Stomach (tissue), 9 donors: ENCODE results near the gene TMEM44. TPM values are rescaled to one million over a fixed set of nuclear protein-coding genes. Genes with fewer than 3 reads are reported as not detected.

ENCODE experiments used
- DNase-seq, 2 donors: peaks; one replicate each; pipeline versions ENCODE4 v3.0.0 to v3.0.0-alpha.2; 2013 to 2019
- H3K27ac ChIP-seq, 5 donors: fragments of 200-600 bp in 4 of 5; sonication (generic) in 4 of 5; one replicate each; pipeline ENCODE4 v1.5.1; 2013 to 2019; ENCODE audit warnings: mild to moderate bottlenecking in 1 of 5, moderate library complexity in 1 of 5
- H3K27me3 ChIP-seq, 3 donors: fragments of 200-600 bp; sonication (generic); one replicate each; pipeline ENCODE4 v1.5.1; 2017 to 2019; ENCODE audit warnings: mixed run types in 1 of 3
- H3K36me3 ChIP-seq, 4 donors: fragments of 200-600 bp; sonication (generic); 1 replicate in 3 of 4; 2 replicates in 1 of 4; pipeline ENCODE4 v1.5.1; 2016 to 2019
- H3K4me1 ChIP-seq, 4 donors: fragments of 200-600 bp; sonication (generic); one replicate each; pipeline ENCODE4 v1.5.1; 2016 to 2019
- H3K4me3 ChIP-seq, 4 donors: fragments of 200-600 bp; sonication (generic) in 3 of 4; one replicate each; pipeline ENCODE4 v1.5.1; 2016 to 2019; ENCODE audit warnings: mild to moderate bottlenecking in 1 of 4
- H3K9me3 ChIP-seq, 4 donors: fragments of 200-600 bp; sonication (generic); one replicate each; pipeline ENCODE4 v1.5.1; 2016 to 2019
- EP300 ChIP-seq: sonication (generic); formaldehyde crosslinking; IDR thresholded peaks from one replicate; pipeline ENCODE4 v1.6.1; 2017; ENCODE audit warnings: antibody characterized with exemption
- POLR2A ChIP-seq, 4 donors: fragments of 450-650 bp; IDR thresholded peaks; one replicate each; pipeline ENCODE4 v1.6.1; 2016; ENCODE audit warnings: antibody characterized with exemption in 4 of 4, control low read depth in 2 of 4, mild to moderate bottlenecking in 1 of 4, moderate library complexity in 1 of 4
- POLR2AphosphoS5 ChIP-seq, 3 donors: sonication (generic); formaldehyde crosslinking; IDR thresholded peaks; one replicate each; pipeline ENCODE4 v1.6.1; 2016; ENCODE audit warnings: antibody characterized with exemption in 3 of 3
- WGBS, 5 donors: extraction: QIAGEN DNeasy Blood & Tissue Kit in 3 of 5; methylation state at CpG; one replicate each; pipeline versions ENCODE4 v1.1.5 to v1.1.7; 2013 to 2018; 5-methylcytosine and 5-hydroxymethylcytosine counted together
- intact Hi-C: fragments of 100-400 bp; cut with DNase I; formaldehyde crosslinking; loops from one replicate; pipeline ENCODE4 v1.15.1; 2023; ENCODE audit warnings: low total_unique reads
- polyA plus RNA-seq, 3 donors: library from polyadenylated mRNA; stranded (reverse); fragments of 200-250 nt; gene quantifications; one replicate each; pipeline ENCODE4 v1.2.3, GENCODE V29; 2013
- total RNA-seq, 5 donors: library from RNA; depleted of rRNA; stranded (reverse); fragments of >200 nt; gene quantifications; one replicate each; pipeline versions ENCODE4 v1.1.0 to v1.2.3, GENCODE V29; 2014 to 2016
- TF ChIP-seq, protein P1 (sequence below), 7 experiments: fragments of 450-650 bp in 4 of 7; fragments of 200-600 bp in 3 of 7; sonication (generic) in 3 of 7; IDR thresholded peaks; one replicate each; pipeline ENCODE4 v1.5.1; 2016 to 2019; ENCODE audit warnings: antibody characterized with exemption in 7 of 7, control low read depth in 2 of 7, mild to moderate bottlenecking in 1 of 7
- donor health status: healthy with polysubstance abuse.
- donor health status: Bipolar disorder and iron deficiency.
- donor health status: healthy.

TMEM44 gene
- total and polyA plus RNA-seq, 8 donors, result 4.4 to 352 (median 9.4) TPM; not detected in 1

DNA sequence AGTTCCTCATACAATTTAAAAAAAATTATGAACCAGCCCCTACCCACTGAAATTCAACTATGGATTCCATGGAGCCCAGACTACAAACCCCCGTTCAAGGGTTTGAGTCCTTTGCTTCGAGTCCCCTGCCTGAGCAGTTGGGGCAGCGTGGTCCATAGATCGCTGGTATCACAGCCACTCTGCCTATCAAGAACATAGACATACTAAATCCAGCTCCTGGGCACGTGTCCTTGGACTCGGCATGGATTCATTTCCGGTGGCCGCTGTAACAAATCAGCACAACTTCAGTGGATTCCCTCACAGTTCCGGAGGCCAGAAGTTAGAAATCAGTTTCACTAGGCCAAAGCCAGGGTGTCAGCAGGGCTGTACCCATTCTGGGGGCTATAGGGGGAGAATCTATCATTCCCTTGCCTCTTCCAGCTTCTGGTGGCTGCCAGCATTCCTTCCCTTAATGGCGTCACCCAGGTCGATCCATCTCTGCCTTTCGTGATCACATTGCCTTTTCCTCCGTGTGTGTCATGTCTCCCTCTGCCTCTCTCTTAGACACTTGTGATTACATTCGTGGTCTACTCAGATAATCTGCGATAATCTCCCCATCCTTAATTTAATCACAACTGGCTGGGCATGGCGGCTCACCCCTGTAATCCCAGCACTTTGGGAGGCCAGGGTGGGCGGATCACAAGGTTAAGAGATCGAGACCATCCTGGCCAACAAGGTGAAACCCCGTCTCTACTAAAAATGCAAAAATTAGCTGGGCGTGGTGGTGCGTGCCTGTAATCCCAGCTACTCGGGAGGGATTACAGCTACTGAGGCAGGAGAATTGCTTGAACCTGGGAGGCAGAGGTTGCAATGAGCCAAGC, 4.6 kb upstream of the TMEM44 start:
- Histone ChIP-seq H3K4me1 (peaks cover 0 to 9% (median 3%) of the 10 kb centered on the region in 4 donors), H3K9me3 (no peaks in the 10 kb centered on the region), H3K27me3 (no peaks in the 10 kb centered on the region), H3K4me3 (no peak overlapping the region), H3K36me3 (peaks cover 12 to 32% (median 30%) of the 10 kb centered on the region in 4 donors), H3K27ac (no peak overlapping the region)
- TF ChIP-seq, protein P1, sequence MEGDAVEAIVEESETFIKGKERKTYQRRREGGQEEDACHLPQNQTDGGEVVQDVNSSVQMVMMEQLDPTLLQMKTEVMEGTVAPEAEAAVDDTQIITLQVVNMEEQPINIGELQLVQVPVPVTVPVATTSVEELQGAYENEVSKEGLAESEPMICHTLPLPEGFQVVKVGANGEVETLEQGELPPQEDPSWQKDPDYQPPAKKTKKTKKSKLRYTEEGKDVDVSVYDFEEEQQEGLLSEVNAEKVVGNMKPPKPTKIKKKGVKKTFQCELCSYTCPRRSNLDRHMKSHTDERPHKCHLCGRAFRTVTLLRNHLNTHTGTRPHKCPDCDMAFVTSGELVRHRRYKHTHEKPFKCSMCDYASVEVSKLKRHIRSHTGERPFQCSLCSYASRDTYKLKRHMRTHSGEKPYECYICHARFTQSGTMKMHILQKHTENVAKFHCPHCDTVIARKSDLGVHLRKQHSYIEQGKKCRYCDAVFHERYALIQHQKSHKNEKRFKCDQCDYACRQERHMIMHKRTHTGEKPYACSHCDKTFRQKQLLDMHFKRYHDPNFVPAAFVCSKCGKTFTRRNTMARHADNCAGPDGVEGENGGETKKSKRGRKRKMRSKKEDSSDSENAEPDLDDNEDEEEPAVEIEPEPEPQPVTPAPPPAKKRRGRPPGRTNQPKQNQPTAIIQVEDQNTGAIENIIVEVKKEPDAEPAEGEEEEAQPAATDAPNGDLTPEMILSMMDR (IDR thresholded peaks at IDR 0.05), result no peak
- TF ChIP-seq POLR2A (IDR thresholded peaks at IDR 0.05) (no peak), POLR2AphosphoS5 (IDR thresholded peaks at IDR 0.05) (no peak)
- WGBS, 5 donors, result 88 to 94% (median 94%) methylated on average over 21 to 22 of the region's 22 CpGs
- no peak for DNase-seq
- intact Hi-C loops, result no loop called here

DNA sequence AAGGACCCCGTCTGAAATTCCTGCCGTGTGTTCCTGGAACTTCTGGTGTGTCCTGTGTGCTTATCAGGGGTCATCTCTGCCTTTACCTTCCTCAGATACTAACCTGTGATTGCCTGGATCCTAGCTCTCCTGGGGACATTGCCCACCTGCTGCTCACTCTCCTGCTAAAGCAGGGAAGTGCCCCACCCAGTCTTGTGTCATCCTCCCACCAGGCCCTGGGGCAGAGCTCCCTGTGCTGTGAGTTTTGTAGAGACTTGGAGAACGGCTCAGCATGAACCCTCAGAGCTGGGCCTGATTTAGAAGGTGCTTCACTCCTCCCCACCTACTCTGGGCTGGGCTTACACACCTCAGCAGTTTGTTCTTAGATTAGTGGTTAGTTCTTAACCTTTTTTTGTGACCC, 3.8 kb upstream of the TMEM44 start:
- DNase-seq, result no peak
- Histone ChIP-seq H3K9me3 (no peaks in the 10 kb centered on the region), H3K27ac (no peak overlapping the region), H3K4me1 (peaks cover 0 to 16% (median 8%) of the 10 kb centered on the region in 4 donors), H3K36me3 (peaks cover 9 to 25% (median 24%) of the 10 kb centered on the region in 4 donors), H3K27me3 (no peaks in the 10 kb centered on the region), H3K4me3 (no peak overlapping the region)
- 48 to 69% (median 53%) methylated on average over 3 of the region's 3 CpGs for WGBS, 5 donors
- TF ChIP-seq POLR2A (IDR thresholded peaks at IDR 0.05) (no peak), EP300 (no peak)
- TF ChIP-seq, protein P1 (IDR thresholded peaks at IDR 0.05), result no peak
- intact Hi-C loops, result no loop called here

DNA sequence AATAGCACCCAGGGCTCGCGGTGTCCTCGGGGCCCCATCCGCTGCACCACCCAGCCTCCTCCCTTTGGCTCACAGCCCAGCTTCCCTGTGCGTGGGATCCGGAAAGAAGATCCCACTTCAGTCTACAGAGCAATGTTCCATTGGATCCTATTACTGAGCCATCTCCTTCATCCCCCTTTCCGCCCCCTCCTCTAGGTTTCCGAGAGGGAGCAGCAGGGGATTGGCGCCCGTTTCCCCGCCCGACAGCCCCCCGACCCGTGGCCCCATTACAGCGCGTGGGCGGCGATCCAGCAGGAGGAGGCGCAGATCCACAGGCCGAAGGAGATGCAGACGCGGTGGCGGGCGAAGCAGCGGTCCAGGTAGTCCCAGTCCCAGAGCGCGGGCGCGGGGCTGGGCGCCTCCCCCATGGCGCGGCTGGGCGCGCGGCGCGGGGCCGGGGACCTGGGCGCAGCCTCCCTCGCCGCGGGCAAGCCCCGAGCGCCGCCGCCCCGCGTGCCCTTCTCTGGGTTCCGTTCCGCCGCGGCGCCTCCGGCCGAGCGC, 340 bp downstream of the TMEM44 start:
- peak in 1 of 2 donors; percentile 71 for DNase-seq
- peak overlapping the region; percentile 65 to 82 (median 70) for H3K4me3 ChIP-seq
- 0 to 3% (median 2%) methylated on average over 24 to 56 of the region's 56 CpGs for WGBS, 5 donors
- peak overlapping the region; percentile 65 to 85 (median 79) for H3K27ac ChIP-seq
- H3K9me3 ChIP-seq, result no peaks in the 10 kb centered on the region
- no peaks in the 10 kb centered on the region for H3K27me3 ChIP-seq
- TF ChIP-seq POLR2AphosphoS5 (IDR thresholded peaks at IDR 0.05) (no peak), POLR2A (IDR thresholded peaks at IDR 0.05) (no peak), EP300 (no peak)
- TF ChIP-seq, protein P1 (IDR thresholded peaks at IDR 0.05), result no peak
- intact Hi-C loops, result no loop called here
- H3K36me3 ChIP-seq, result peaks cover 0 to 17% (median 8%) of the 10 kb centered on the region in 4 donors
- peaks cover 0 to 19% (median 8%) of the 10 kb centered on the region in 4 donors for H3K4me1 ChIP-seq

DNA sequence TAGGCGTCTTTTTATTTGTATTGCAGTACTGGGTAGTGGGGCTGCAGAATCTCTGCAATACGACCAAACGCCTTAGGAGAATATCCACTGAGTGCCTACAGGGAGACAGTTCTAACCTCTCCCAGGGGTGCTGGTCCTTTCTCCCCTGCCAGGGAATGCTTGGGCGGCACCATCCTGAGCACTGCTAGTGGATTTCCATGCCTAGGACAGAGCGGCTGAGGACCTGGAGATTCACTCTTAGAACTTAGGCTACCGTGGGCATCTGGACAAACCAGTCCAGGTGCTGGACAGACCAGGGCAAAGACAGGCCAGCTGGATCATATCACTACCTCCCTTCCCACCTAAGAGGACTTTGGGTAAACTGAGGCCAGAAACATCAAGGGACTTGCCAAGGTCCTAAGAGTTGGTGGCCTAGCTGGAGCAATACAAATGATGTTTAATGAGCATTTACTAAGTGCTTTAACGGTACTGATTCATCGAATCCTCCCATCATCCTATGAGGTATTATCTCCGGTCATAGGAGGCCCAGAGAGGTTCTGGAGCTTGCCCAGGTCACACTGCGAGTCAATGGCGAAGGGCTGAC, 902 bp downstream of the TMEM44 start:
- H3K4me1 ChIP-seq, result peaks cover 0 to 19% (median 8%) of the 10 kb centered on the region in 4 donors
- H3K4me3 ChIP-seq, result peak overlapping the region; percentile 65 to 82 (median 70)
- intact Hi-C loops, result no loop called here
- DNase-seq, result no peak
- peaks cover 0 to 23% (median 14%) of the 10 kb centered on the region in 4 donors for H3K36me3 ChIP-seq
- TF ChIP-seq, protein P1 (IDR thresholded peaks at IDR 0.05), result no peak
- TF ChIP-seq POLR2AphosphoS5 (IDR thresholded peaks at IDR 0.05) (no peak), POLR2A (IDR thresholded peaks at IDR 0.05) (no peak), EP300 (no peak)
- peak overlapping the region in 3 of 5 donors; percentile 62 to 84 (median 65) for H3K27ac ChIP-seq
- H3K9me3 ChIP-seq, result no peaks in the 10 kb centered on the region
- 54 to 69% (median 65%) methylated on average over 9 to 11 of the region's 11 CpGs for WGBS, 5 donors
- no peaks in the 10 kb centered on the region for H3K27me3 ChIP-seq
